WTC11 (cell line): Measurements from ENCODE around the gene IPO11. TPM values are rescaled to one million over a fixed set of nuclear protein-coding genes. Genes with fewer than 3 reads are reported as not detected.

Source experiments
- ATAC-seq: fragments of 200-7000 bp; cut with Tn5 transposase; 2 replicates; pipeline ENCODE4 v1.10.0; 2021; ENCODE audit warnings: mild to moderate bottlenecking, moderate library complexity
- Bru-seq: library from RNA; stranded (reverse); fragments of 400-500 nt; gene quantifications from one replicate; lab custom pipeline; 2021; lab: Mats Ljungman, UMichigan
- CTCF ChIA-PET: fragments of 300-600 bp; sonication (Branson Sonifier 250); formaldehyde crosslinking; loops from one replicate; lab custom pipeline; 2021; ENCODE audit warnings: antibody characterized with exemption; lab: Charles Lee
- POLR2A ChIA-PET: fragments of 350-600 bp; sonication (Branson Sonifier 250); formaldehyde crosslinking; loops from one replicate; lab custom pipeline; 2021; ENCODE audit warnings: antibody characterized with exemption; lab: Charles Lee
- DNase-seq: peaks from one replicate; pipeline ENCODE4 v3.0.0; 2021; ENCODE audit warnings: low spot score
- H3K27ac Mint-ChIP-seq: 2 replicates; pipeline ENCODE4 v1.8.0; 2021; ENCODE audit warnings: mixed read lengths
- H3K27me3 Mint-ChIP-seq: 2 replicates; pipeline ENCODE4 v1.8.0; 2021; ENCODE audit warnings: low read depth, mild to moderate bottlenecking, moderate library complexity, mixed read lengths
- H3K36me3 Mint-ChIP-seq: 2 replicates; pipeline ENCODE4 v1.8.0; 2021; ENCODE audit warnings: mixed read lengths
- H3K4me1 Mint-ChIP-seq: 2 replicates; pipeline ENCODE4 v1.8.0; 2022; ENCODE audit warnings: mixed read lengths
- H3K4me3 Mint-ChIP-seq: 2 replicates; pipeline ENCODE4 v1.8.0; 2021; ENCODE audit warnings: mild to moderate bottlenecking, moderate library complexity, mixed read lengths
- H3K9me3 Mint-ChIP-seq: 2 replicates; pipeline ENCODE4 v1.8.0; 2021; ENCODE audit warnings: mixed read lengths
- ARID4B ChIP-seq: sonication (generic); formaldehyde crosslinking; IDR thresholded peaks from 2 replicates; pipeline ENCODE4 v1.8.0; 2023; ENCODE audit warnings: missing genetic modification reagents, mild to moderate bottlenecking, borderline replicate concordance
- CBFB ChIP-seq: sonication (generic); formaldehyde crosslinking; IDR thresholded peaks from 2 replicates; pipeline ENCODE4 v1.8.1; 2022; ENCODE audit warnings: mild to moderate bottlenecking, low read depth, missing genetic modification reagents
- CTCF ChIP-seq: fragments of 200-600 bp; IDR thresholded peaks from 2 replicates; pipeline ENCODE4 v1.8.0; 2022; ENCODE audit warnings: antibody characterized with exemption
- E2F4 ChIP-seq: sonication (generic); formaldehyde crosslinking; IDR thresholded peaks from 2 replicates; pipeline ENCODE4 v1.8.1; 2022; ENCODE audit warnings: low read depth, mild to moderate bottlenecking, moderate library complexity, missing genetic modification reagents, borderline replicate concordance
- ELF4 ChIP-seq: sonication (generic); formaldehyde crosslinking; IDR thresholded peaks from 2 replicates; pipeline ENCODE4 v1.8.1; 2022; ENCODE audit warnings: low read depth, mild to moderate bottlenecking, moderate library complexity, missing genetic modification reagents
- ESRRA ChIP-seq: sonication (generic); formaldehyde crosslinking; IDR thresholded peaks from 2 replicates; pipeline ENCODE4 v1.8.1; 2022; ENCODE audit warnings: mild to moderate bottlenecking, missing genetic modification reagents, borderline replicate concordance
- ETV6 ChIP-seq: sonication (generic); formaldehyde crosslinking; IDR thresholded peaks from 2 replicates; pipeline ENCODE4 v1.8.1; 2022; ENCODE audit warnings: mild to moderate bottlenecking, missing genetic modification reagents
- FOXP1 ChIP-seq: sonication (generic); formaldehyde crosslinking; IDR thresholded peaks from 2 replicates; pipeline ENCODE4 v1.8.0; 2022; ENCODE audit warnings: missing genetic modification reagents, mild to moderate bottlenecking, moderate library complexity, borderline replicate concordance
- FOXP4 ChIP-seq: sonication (generic); formaldehyde crosslinking; IDR thresholded peaks from 2 replicates; pipeline ENCODE4 v1.8.0; 2022; ENCODE audit warnings: mild to moderate bottlenecking, missing genetic modification reagents
- GABPB1 ChIP-seq: sonication (generic); formaldehyde crosslinking; IDR thresholded peaks from 2 replicates; pipeline ENCODE4 v1.8.1; 2023; ENCODE audit warnings: mild to moderate bottlenecking, missing genetic modification reagents
- HMGXB4 ChIP-seq: sonication (generic); formaldehyde crosslinking; IDR thresholded peaks from 2 replicates; pipeline ENCODE4 v1.8.1; 2023; ENCODE audit warnings: mild to moderate bottlenecking, moderate library complexity, missing genetic modification reagents
- MAX ChIP-seq: sonication (generic); formaldehyde crosslinking; IDR thresholded peaks from 2 replicates; pipeline ENCODE4 v1.8.0; 2022; ENCODE audit warnings: mild to moderate bottlenecking, missing genetic modification reagents
- MYBL2 ChIP-seq: sonication (generic); formaldehyde crosslinking; IDR thresholded peaks from 2 replicates; pipeline ENCODE4 v1.8.1; 2023; ENCODE audit warnings: mild to moderate bottlenecking, moderate library complexity, missing genetic modification reagents
- NFE2L1 ChIP-seq: sonication (generic); formaldehyde crosslinking; IDR thresholded peaks from 2 replicates; pipeline ENCODE4 v1.8.1; 2023; ENCODE audit warnings: missing genetic modification reagents
- NFYB ChIP-seq: sonication (generic); formaldehyde crosslinking; conservative IDR thresholded peaks from 2 replicates; pipeline ENCODE4 v1.8.0; 2022; ENCODE audit warnings: low read depth, missing genetic modification reagents
- OVOL2 ChIP-seq: fragments of 250-450 bp; sonication (Bioruptor Pico); IDR thresholded peaks from 2 replicates; pipeline ENCODE4 v1.9.0; 2021; ENCODE audit warnings: mild to moderate bottlenecking, borderline replicate concordance
- PREB ChIP-seq: sonication (generic); formaldehyde crosslinking; IDR thresholded peaks from 2 replicates; pipeline ENCODE4 v1.8.1; 2022; ENCODE audit warnings: mild to moderate bottlenecking, missing genetic modification reagents, moderate library complexity, borderline replicate concordance
- RELA ChIP-seq: sonication (generic); formaldehyde crosslinking; IDR thresholded peaks from 2 replicates; pipeline ENCODE4 v1.8.1; 2022; ENCODE audit warnings: missing genetic modification reagents, mild to moderate bottlenecking, borderline replicate concordance
- SMAD4 ChIP-seq: sonication (generic); formaldehyde crosslinking; IDR thresholded peaks from 2 replicates; pipeline ENCODE4 v1.8.0; 2022; ENCODE audit warnings: mild to moderate bottlenecking, missing genetic modification reagents
- ZNF121 ChIP-seq: sonication (generic); formaldehyde crosslinking; IDR thresholded peaks from 2 replicates; pipeline ENCODE4 v1.8.0; 2023; ENCODE audit warnings: missing genetic modification reagents
- ZNF232 ChIP-seq: sonication (generic); formaldehyde crosslinking; IDR thresholded peaks from 2 replicates; pipeline ENCODE4 v1.8.0; 2022; ENCODE audit warnings: mild to moderate bottlenecking, missing genetic modification reagents
- long read RNA-seq, 3 experiments: library from RNA in 1 of 3; library from capped mRNA in 1 of 3; library from polyadenylated mRNA in 1 of 3; unstranded in 2 of 3; stranded (forward) in 1 of 3; transcript quantifications; one replicate each; pipeline ENCODE4 v2.0.0, GENCODE V29; 2021
- total RNA-seq: library from RNA; stranded (reverse); gene quantifications from 3 replicates; pipeline ENCODE4 v1.2.3, GENCODE V29; 2021

Gene IPO11
- total RNA-seq (52.6 to 61.9 TPM (median 60.0 TPM) in 3 replicates), Bru-seq, nascent RNA (percentile 77 among the genes with signal in this experiment)
- long read RNA-seq, experiment 1, full-length matches to known transcripts, result 183 of 266 reads
- long read RNA-seq, experiment 1, partial matches to known transcripts, result 35 of 266 reads
- long read RNA-seq, experiment 1, other reads (novel, unspliced or antisense), result 48 of 266 reads
- long read RNA-seq, experiment 2, full-length matches to known transcripts, result 1 of 63 reads
- long read RNA-seq, experiment 2, partial matches to known transcripts, result 29 of 63 reads
- long read RNA-seq, experiment 2, other reads (novel, unspliced or antisense), result 33 of 63 reads
- long read RNA-seq, experiment 3, full-length matches to known transcripts, result 6 of 15 reads
- long read RNA-seq, experiment 3, partial matches to known transcripts, result 4 of 15 reads
- long read RNA-seq, experiment 3, other reads (novel, unspliced or antisense), result 5 of 15 reads

GRCh38 chr5:62412549-62413329, at the start of gene IPO11:
IPO11 (plus strand) TSS chr5:62412763; CDS start chr5:62437280, 24,517 bp downstream.
- ChIA-PET POLR2A (interaction anchor here (1.2 to 1.9 kb wide), 2 partner anchors 9 kb away, joined by 3 to 30 read pairs; partner anchors contain the start of gene DIMT1), CTCF (interaction anchor here (1.7 to 2.7 kb wide), 3 partner anchors 9 to 368 kb away, joined by 4 to 11 read pairs (median 10); partner anchors contain the start of gene DIMT1)
- Mint-ChIP-seq H3K9me3 (no peaks in the 10 kb centered on the region), H3K4me1 (peaks cover 7% of the 10 kb centered on the region), H3K4me3 (peak within 1 kb of the TSS; percentile 88), H3K27me3 (peaks cover 4% of the 10 kb centered on the region), H3K36me3 (no peaks in the 10 kb centered on the region), H3K27ac (peak within 1 kb of the TSS; percentile 91)
- ATAC-seq (peak; percentile 99), DNase-seq (peak; percentile 99)
- 0 out of 2 replicates have a peak, but pooled peaks have one; percentile 16 for TF ChIP-seq FOXP4 (CRISPR knock-in tag)
- peak; percentile 87; the same call in 1 of the 2 replicates for TF ChIP-seq E2F4 (CRISPR knock-in tag)
- no peak for TF ChIP-seq HMGXB4 (CRISPR knock-in tag)
- TF ChIP-seq NFYB, result no peak; the same call in 1 of the 2 replicates
- TF ChIP-seq SMAD4, result no peak
- TF ChIP-seq MAX, result peak; percentile 86
- peak; percentile 43; the same call in 1 of the 2 replicates for TF ChIP-seq RELA (CRISPR knock-in tag)
- TF ChIP-seq ARID4B (CRISPR knock-in tag), result peak; percentile 63; the same call in 1 of the 2 replicates
- peak; percentile 87; the same call in 1 of the 2 replicates for TF ChIP-seq MYBL2 (CRISPR knock-in tag)
- no peak for TF ChIP-seq ZNF121 (CRISPR knock-in tag)
- peak; percentile 68 for TF ChIP-seq GABPB1
- TF ChIP-seq ESRRA, result 0 out of 2 replicates have a peak, but pooled peaks have one; percentile 43
- peak; percentile 78; the same call in 1 of the 2 replicates for TF ChIP-seq FOXP1
- TF ChIP-seq NFE2L1 (CRISPR knock-in tag), result peak; percentile 42; the same call in 1 of the 2 replicates
- TF ChIP-seq CTCF, result no peak
- no peak for TF ChIP-seq ELF4
- TF ChIP-seq ETV6 (CRISPR knock-in tag), result peak; percentile 82; the same call in 1 of the 2 replicates
- TF ChIP-seq OVOL2 (CRISPR knock-in tag), result no peak
- TF ChIP-seq PREB, result no peak
- TF ChIP-seq ZNF232 (CRISPR knock-in tag), result peak; percentile 74; the same call in 1 of the 2 replicates
- TF ChIP-seq CBFB, result no peak; the same call in 1 of the 2 replicates
